ENCODE measurements around the gene SLC39A8. TPM values are rescaled to one million over a fixed set of nuclear protein-coding genes. Genes with fewer than 3 reads are reported as not detected.

Gene SLC39A8
- total RNA-seq, 1 experiment from 2014 or later: 13.2 TPM

GRCh38 chr4:102344520-102344953 lies 745 bp downstream of the SLC39A8 start:
- peak overlapping the region; percentile 59 to 65 for H3K4me3 ChIP-seq (replicated peaks in 1 of 2; ENCODE audit: low read depth in 1 of 2, low read length in 2 of 2)
- H3K27me3 ChIP-seq (ENCODE audit: insufficient read depth, low read length): no peaks in the 10 kb centered on the region
- H2AFZ ChIP-seq (ENCODE audit: low read depth, low read length, poor library complexity, severe bottlenecking): peak overlapping the region; percentile 95
- intact Hi-C loops (cut with micrococcal nuclease): loop anchor here (1.0 kb wide), 1 partner anchor 87 kb away; no protein-coding TSS in a partner anchor
- H3K9me3 ChIP-seq (ENCODE audit: control insufficient read depth in 1 of 2, insufficient read depth in 1 of 2, low read depth in 1 of 2, low read length in 2 of 2): no peaks in the 10 kb centered on the region
- CTCF ChIA-PET: interaction anchor here (0.8 kb wide), 1 partner anchor 86 kb away, joined by 3 read pairs; no protein-coding TSS in a partner anchor
- no peaks in the 10 kb centered on the region for H3K9me2 ChIP-seq (ENCODE audit: insufficient read depth)
- no TSS peak for BruUV-seq (replicated peaks)
- H3K4me2 ChIP-seq (ENCODE audit: low read length): peak overlapping the region; percentile 97
- RAD21 ChIA-PET (ENCODE audit: low non-redundant PET in 1 of 2, low total read pairs in 2 of 2, uncharacterized antibody in 2 of 2, unreplicated experiment in 2 of 2): no interaction called here
- H3K79me2 ChIP-seq (ENCODE audit: insufficient read depth, low read length): no peaks in the 10 kb centered on the region
- peak; percentile 10 for DNase-seq (ENCODE audit: low read depth, low spot score)
- H3K9ac ChIP-seq (ENCODE audit: low read length): peak overlapping the region; percentile 59
- POLR2A ChIA-PET: no interaction called here
- H3K27ac ChIP-seq (ENCODE audit: low read depth, low read length): peak overlapping the region; percentile 57; the same call in 1 of the 2 replicates
- H4K20me1 ChIP-seq (ENCODE audit: insufficient read depth): no peaks in the 10 kb centered on the region
- H3K36me3 ChIP-seq (ENCODE audit: control insufficient read depth in 1 of 2, insufficient read depth in 2 of 2, low read length in 2 of 2): no peaks in the 10 kb centered on the region
- ATAC-seq: peak; percentile 79
- H3K4me1 ChIP-seq (ENCODE audit: control insufficient read depth in 1 of 2, insufficient read depth in 2 of 2, low read length in 2 of 2): peaks cover 3 to 25% of the 10 kb centered on the region in 2 experiments; a peak in 3 of 4 replicates
- TF ChIP-seq MAX (IDR thresholded peaks at IDR 0.05) (peak; percentile 89), CBX3 (IDR thresholded peaks at IDR 0.05; ENCODE audit: low read depth) (peak; percentile 79), JUND (IDR thresholded peaks at IDR 0.05) (no peak), SRF (IDR thresholded peaks at IDR 0.05; ENCODE audit: low read depth) (peak; percentile 30; the same call in 1 of the 2 replicates), SIN3A (IDR thresholded peaks at IDR 0.05; ENCODE audit: low read depth) (peak; percentile 58; the same call in 1 of the 2 replicates), POLR2AphosphoS5 (IDR thresholded peaks at IDR 0.05; ENCODE audit: low read depth, low read length) (peak; percentile 47; the same call in 1 of the 2 replicates), ZFX (IDR thresholded peaks at IDR 0.05) (peak; percentile 74), EZH2phosphoT487 (IDR thresholded peaks at IDR 0.05; ENCODE audit: borderline replicate concordance) (no peak)

GRCh38 chr4:102343964-102344519 lies 1.2 kb downstream of the SLC39A8 start:
- H4K20me1 ChIP-seq (ENCODE audit: insufficient read depth): no peaks in the 10 kb centered on the region
- no peaks in the 10 kb centered on the region for H3K79me2 ChIP-seq (ENCODE audit: insufficient read depth, low read length)
- peak overlapping the region; percentile 97 for H3K4me2 ChIP-seq (ENCODE audit: low read length)
- no peaks in the 10 kb centered on the region for H3K9me3 ChIP-seq (ENCODE audit: control insufficient read depth in 1 of 2, insufficient read depth in 1 of 2, low read depth in 1 of 2, low read length in 2 of 2)
- H3K9me2 ChIP-seq (ENCODE audit: insufficient read depth): no peaks in the 10 kb centered on the region
- ATAC-seq (peak; percentile 64), DNase-seq (ENCODE audit: low read depth, low spot score) (peak; percentile 41)
- intact Hi-C loops (cut with micrococcal nuclease): loop anchor here (1.0 kb wide), 1 partner anchor 87 kb away; no protein-coding TSS in a partner anchor
- ChIA-PET RAD21 (ENCODE audit: low non-redundant PET in 1 of 2, low total read pairs in 2 of 2, uncharacterized antibody in 2 of 2, unreplicated experiment in 2 of 2) (no interaction called here), POLR2A (no interaction called here), CTCF (interaction anchor here (0.8 kb wide), 1 partner anchor 87 kb away, joined by 3 read pairs; no protein-coding TSS in a partner anchor)
- peak overlapping the region; percentile 57; the same call in 1 of the 2 replicates for H3K27ac ChIP-seq (ENCODE audit: low read depth, low read length)
- peak overlapping the region; percentile 59 to 65 for H3K4me3 ChIP-seq (replicated peaks in 1 of 2; ENCODE audit: low read depth in 1 of 2, low read length in 2 of 2)
- H3K9ac ChIP-seq (ENCODE audit: low read length): peak overlapping the region; percentile 59
- H3K27me3 ChIP-seq (ENCODE audit: insufficient read depth, low read length): no peaks in the 10 kb centered on the region
- peaks cover 3 to 25% of the 10 kb centered on the region in 2 experiments; a peak in 3 of 4 replicates for H3K4me1 ChIP-seq (ENCODE audit: control insufficient read depth in 1 of 2, insufficient read depth in 2 of 2, low read length in 2 of 2)
- H2AFZ ChIP-seq (ENCODE audit: low read depth, low read length, poor library complexity, severe bottlenecking): peak overlapping the region; percentile 75
- TSS peak; percentile 35 for BruUV-seq (replicated peaks)
- no peaks in the 10 kb centered on the region for H3K36me3 ChIP-seq (ENCODE audit: control insufficient read depth in 1 of 2, insufficient read depth in 2 of 2, low read length in 2 of 2)
- TF ChIP-seq YY1 (IDR thresholded peaks at IDR 0.05; ENCODE audit: extremely low read depth, insufficient replicate concordance, low read depth, low read length) (peak; percentile 10), EGR1 (IDR thresholded peaks at IDR 0.05; ENCODE audit: low read depth) (peak; percentile 96), FOSL1 (IDR thresholded peaks at IDR 0.05; ENCODE audit: low read depth) (no peak), RAD21 (IDR thresholded peaks at IDR 0.05; ENCODE audit: low read depth) (no peak), ZFX (IDR thresholded peaks at IDR 0.05) (no peak), EZH2phosphoT487 (IDR thresholded peaks at IDR 0.05; ENCODE audit: borderline replicate concordance) (no peak), EZH2 (IDR thresholded peaks at IDR 0.05) (no peak), SRF (IDR thresholded peaks at IDR 0.05; ENCODE audit: low read depth) (no peak), SIN3A (IDR thresholded peaks at IDR 0.05; ENCODE audit: low read depth) (no peak), JUND (IDR thresholded peaks at IDR 0.05) (no peak), MAX (IDR thresholded peaks at IDR 0.05) (no peak), CEBPB (IDR thresholded peaks at IDR 0.05; ENCODE audit: low read depth) (no peak), POLR2A (IDR thresholded peaks at IDR 0.05; ENCODE audit: borderline replicate concordance, extremely low read depth, insufficient read depth, insufficient read length) (no peak), POLR2AphosphoS5 (IDR thresholded peaks at IDR 0.05; ENCODE audit: low read depth, low read length) (no peak), REST (IDR thresholded peaks at IDR 0.05; ENCODE audit: low read depth) (no peak)
